ENCODE results near the gene PTTG2.

DNA sequence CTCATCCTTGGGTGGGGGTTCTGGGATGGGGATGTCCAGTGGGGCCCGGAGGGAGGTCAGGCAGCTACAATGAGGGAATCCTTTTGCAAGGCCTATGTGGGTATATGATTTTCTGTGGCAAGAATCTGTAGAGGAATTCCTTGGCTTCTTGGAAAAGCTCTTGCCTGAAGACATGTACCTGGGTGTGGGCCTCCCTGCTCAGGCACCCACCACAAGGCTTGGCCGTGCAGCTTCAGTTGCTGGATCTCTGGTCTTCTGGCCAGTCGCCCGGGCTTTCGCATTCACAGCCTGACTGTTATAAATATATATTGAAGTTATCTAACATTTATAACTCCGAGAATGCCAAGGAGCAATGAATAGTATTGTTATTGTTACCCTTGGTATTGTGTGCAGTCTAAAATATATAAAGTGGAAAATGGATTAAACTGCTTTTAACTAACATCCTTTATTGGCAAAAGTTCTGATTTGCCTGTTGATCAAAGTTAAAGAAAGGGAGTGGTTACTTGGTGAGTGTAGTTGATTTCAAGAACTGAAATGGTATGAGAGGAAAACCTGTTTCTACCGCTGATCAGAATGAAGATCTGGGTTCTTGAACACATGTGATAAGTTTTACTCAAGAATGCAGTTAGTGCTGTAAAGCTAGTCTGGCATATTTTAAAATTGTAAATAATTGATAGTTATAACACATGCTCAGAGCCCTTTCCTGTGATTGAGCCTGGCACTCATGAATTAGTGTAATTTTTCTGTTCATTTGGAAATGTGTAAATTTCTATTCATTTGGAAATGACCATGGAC, 36.0 kb downstream of the PTTG2 start:
- no peak for TF ChIP-seq CTCF (conservative IDR thresholded peaks at IDR 0.05; ENCODE audit: low read length)
- TF ChIP-seq EZH2phosphoT487 (IDR thresholded peaks at IDR 0.05; ENCODE audit: borderline replicate concordance) = no peak

Measured in Loucy (cell line).